ENCODE measurements around the gene IRX2. TPM values are rescaled to one million over a fixed set of nuclear protein-coding genes. Genes with fewer than 3 reads are reported as not detected.

The IRX2 gene
- total RNA-seq, 1 experiment from 2014 or later, result 0.10 TPM

GRCh38 chr5:2711446-2712425 is 39.7 kb downstream of the IRX2 start:
- in situ Hi-C loops (cut with HindIII; ENCODE audit: low pct_unique_long_range_greater_than_20kb, low sequenced_read_pairs) (no loop called here), intact Hi-C loops (cut with micrococcal nuclease; ENCODE audit: unreplicated experiment) (no loop called here)
- Histone ChIP-seq H3K27ac (ENCODE audit: low read length) (no peak overlapping the region), H3K4me1 (ENCODE audit: control insufficient read depth, insufficient read depth, low read length) (no peaks in the 10 kb centered on the region), H3K4me3 (ENCODE audit: low read depth in 2 of 2, low read length in 2 of 2) (no peak overlapping the region), H3K27me3 (ENCODE audit: control insufficient read depth, insufficient read depth, low read length) (0 out of 2 replicates have a peak, but pooled peaks cover 2% of the 10 kb centered on the region), H3K9me3 (ENCODE audit: control insufficient read depth, insufficient read depth, low read depth, low read length) (no peaks in the 10 kb centered on the region), H3K36me3 (ENCODE audit: control insufficient read depth, insufficient read depth, low read length) (no peaks in the 10 kb centered on the region)
- no TSS peak for BruUV-seq (replicated peaks)
- no peak for ATAC-seq
- no peak for DNase-seq (ENCODE audit: low read depth, low spot score)
- ChIA-PET POLR2A (no interaction called here), CTCF (no interaction called here)
- TF ChIP-seq CTCF (IDR thresholded peaks at IDR 0.05) (no peak), TCF7L2 (IDR thresholded peaks at IDR 0.05; ENCODE audit: low read depth, low read length) (no peak), POLR2AphosphoS5 (IDR thresholded peaks at IDR 0.05; ENCODE audit: low read depth, low read length) (no peak), SIN3A (IDR thresholded peaks at IDR 0.05; ENCODE audit: borderline replicate concordance, insufficient read depth, low read depth, low read length) (no peak), REST (IDR thresholded peaks at IDR 0.05; ENCODE audit: insufficient read depth in 1 of 2, low read depth in 2 of 2, low read length in 1 of 2) (no peak)

- CTCF ChIA-PET, result interaction anchor here (0.5 kb wide), 1 partner anchor 14 kb away, joined by 3 read pairs; no protein-coding TSS in a partner anchor
- ATAC-seq (no peak), DNase-seq (ENCODE audit: low read depth, low spot score) (no peak)
- POLR2A ChIA-PET, result no interaction called here
- Histone ChIP-seq H3K4me3 (ENCODE audit: low read depth in 2 of 2, low read length in 2 of 2) (no peak overlapping the region), H3K27me3 (ENCODE audit: control insufficient read depth, insufficient read depth, low read length) (peaks cover 4% of the 10 kb centered on the region; the same call in 1 of the 2 replicates), H3K9me3 (ENCODE audit: control insufficient read depth, insufficient read depth, low read depth, low read length) (no peaks in the 10 kb centered on the region), H3K27ac (ENCODE audit: low read length) (no peak overlapping the region), H3K36me3 (ENCODE audit: control insufficient read depth, insufficient read depth, low read length) (no peaks in the 10 kb centered on the region), H3K4me1 (ENCODE audit: control insufficient read depth, insufficient read depth, low read length) (no peaks in the 10 kb centered on the region)
- in situ Hi-C loops (cut with HindIII; ENCODE audit: low pct_unique_long_range_greater_than_20kb, low sequenced_read_pairs), result no loop called here
- intact Hi-C loops (cut with micrococcal nuclease; ENCODE audit: unreplicated experiment), result no loop called here
- TF ChIP-seq TCF7L2 (IDR thresholded peaks at IDR 0.05; ENCODE audit: low read depth, low read length) (no peak), POLR2AphosphoS5 (IDR thresholded peaks at IDR 0.05; ENCODE audit: low read depth, low read length) (no peak), REST (IDR thresholded peaks at IDR 0.05; ENCODE audit: insufficient read depth in 1 of 2, low read depth in 2 of 2, low read length in 1 of 2) (no peak), SIN3A (IDR thresholded peaks at IDR 0.05; ENCODE audit: borderline replicate concordance, insufficient read depth, low read depth, low read length) (no peak), CTCF (IDR thresholded peaks at IDR 0.05) (no peak)
- BruUV-seq (replicated peaks), result no TSS peak
Observed at GRCh38 chr5:2710910-2711309, 40.6 kb downstream of the IRX2 start.
